GM21515 (cell line): ENCODE data around the gene TNFRSF1B.

Experiments
- ATAC-seq: cut with Tn5 transposase; IDR thresholded peaks from one replicate; pipeline ENCODE4 v1.9.1; 2021; ENCODE audit not compliant: unreplicated experiment

Gene TNFRSF1B

GRCh38 chr1:12157366-12158231, 9.2 kb upstream of the TNFRSF1B start:
- ATAC-seq = no peak

DNA sequence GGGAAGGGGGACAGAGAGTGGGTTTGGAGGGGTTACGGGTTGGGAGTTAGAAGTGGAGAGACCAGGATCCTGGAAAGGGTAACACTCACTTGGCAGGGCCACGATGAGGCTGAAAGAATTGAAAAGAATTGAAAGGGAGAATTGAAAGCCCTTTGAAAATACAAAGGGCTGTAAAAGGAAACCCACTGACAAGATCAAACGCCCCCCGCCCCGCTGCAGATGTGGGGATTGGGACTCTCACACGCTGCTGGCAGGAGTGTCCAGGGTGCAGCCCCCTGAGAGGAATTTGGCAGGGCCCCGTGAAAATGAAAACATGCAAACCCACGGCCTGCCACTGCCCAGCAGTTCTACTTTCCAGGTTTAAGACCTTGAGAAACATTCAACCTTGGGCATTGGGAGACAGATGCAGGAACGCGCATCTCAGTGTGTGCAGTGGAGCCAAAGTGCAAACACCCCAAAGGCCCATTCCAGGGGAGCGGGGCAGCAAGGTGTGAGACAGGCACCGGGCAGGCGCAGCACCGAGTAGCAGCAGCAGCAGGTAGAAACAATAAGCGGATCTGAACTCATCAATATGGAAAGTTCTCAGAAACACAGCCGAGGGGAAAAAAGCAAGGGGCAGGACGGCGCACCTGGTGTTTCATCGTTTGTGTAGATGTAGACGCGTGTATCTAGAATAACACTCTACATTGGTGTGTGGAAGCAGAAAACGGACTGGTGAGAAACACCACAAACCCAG, 8.3 kb upstream of the TNFRSF1B start:
- ATAC-seq = no peak

DNA sequence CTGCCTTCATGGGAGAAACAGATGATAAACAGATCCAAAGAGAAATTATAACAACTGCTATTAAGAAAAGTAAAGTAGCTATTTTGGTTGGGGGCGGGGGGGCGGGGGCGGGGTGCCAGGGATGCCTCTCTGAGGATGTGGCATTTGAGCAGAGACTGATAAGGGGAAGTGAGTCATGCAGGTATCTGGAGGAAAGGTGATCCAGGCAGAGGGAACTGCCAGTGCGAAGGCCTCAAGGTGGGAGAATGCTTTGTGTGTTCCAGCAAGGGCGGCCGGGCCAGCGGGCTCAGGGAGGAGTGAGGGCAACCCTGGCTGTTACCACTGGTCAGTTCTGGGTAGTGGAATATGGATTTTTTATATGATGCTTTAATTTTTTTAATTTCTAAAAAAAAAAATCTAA, 7.0 kb upstream of the TNFRSF1B start:
- no peak for ATAC-seq

- ATAC-seq = no peak
Measured at GRCh38 chr1:12161324-12161661, 5.5 kb upstream of the TNFRSF1B start.

DNA sequence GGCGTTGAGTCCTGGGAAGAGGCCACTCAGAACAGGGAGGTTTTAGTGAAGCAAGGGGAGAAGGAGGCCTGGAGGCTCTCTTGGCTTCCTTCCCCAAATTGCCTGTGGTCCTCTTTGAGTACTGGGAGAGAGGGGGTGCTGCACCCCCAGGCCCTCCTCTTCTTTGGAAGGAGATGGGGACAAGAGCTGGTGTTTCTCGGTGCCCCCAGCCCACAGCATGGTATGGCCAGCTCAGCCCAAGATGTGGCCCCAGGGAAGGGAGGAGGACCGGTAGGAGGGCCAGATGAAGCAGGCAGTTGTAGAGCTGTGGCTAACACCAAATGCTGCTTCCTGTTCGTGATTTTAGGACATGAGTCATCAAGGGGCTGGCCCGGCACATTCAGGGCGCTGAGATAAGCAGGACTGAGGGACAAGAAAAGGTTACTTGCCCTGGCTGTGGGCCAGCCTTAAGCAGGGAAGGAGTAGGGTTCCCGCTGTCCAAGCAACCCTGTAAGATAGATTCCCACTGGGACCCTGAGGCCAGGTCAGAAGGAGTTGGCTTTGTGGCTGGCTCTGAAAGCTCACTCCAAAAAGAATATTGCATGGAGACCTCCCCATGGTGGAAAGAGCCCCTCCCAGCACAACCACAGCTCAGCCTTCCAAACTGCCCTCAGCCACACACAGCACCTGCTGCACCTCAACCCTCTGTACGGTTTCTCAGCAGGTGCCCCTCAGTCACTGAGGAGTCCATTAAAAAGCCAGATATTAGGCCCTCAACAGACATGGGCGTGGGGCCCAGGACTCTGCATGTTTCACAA, 4.9 kb upstream of the TNFRSF1B start:
- ATAC-seq = peak; percentile 73

DNA sequence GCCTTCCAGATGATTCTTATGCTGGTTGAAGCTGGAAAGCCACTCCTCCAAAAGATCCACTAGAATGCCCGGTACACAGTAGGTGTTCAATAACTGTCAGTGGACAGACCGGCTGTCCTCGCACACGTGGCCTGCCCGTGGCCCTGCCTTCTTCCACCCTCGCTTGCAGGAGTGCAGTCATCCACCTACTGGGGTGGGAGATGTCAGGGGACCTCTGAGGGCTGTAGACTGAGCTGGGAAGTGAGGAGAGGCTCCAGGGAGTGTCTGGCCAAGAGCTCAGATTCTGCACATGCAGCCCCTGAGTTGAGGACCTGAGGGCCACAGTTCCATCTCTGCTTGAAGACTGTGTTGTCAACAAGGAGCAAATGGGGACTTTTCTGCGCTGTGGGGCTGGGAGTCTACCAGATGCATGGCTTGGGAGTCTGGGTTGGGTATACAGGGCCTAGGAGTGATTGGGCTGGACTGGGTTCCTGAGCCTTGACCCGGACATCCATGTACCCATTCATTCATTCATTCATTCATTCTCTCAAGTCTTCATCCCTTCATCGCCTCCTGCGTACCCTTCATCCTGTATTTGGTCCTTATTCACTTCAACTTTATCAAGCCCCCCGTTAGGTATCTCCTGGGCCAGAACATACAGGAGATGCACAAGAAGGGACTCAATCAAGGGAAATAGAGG, 4.2 kb upstream of the TNFRSF1B start:
- ATAC-seq = no peak

DNA sequence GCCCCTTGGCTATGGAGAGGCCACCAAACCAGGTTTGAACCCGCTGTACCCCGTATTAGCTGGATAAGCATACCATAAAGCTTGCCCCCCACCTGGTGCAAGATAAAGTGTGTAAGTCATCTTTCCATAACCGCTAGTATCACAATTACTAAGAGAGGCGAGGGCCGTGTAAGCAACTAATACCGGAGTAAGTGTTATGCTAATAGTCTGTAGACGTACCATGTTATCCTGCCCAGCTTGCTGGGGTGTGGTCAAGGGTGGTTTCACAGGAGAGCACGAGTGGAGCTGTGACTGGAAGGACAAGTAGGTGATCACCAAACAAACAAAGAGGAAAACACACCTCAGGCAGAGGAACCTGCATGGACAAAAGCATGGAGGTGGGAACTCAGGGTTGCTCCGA, 3.6 kb upstream of the TNFRSF1B start:
- no peak for ATAC-seq

DNA sequence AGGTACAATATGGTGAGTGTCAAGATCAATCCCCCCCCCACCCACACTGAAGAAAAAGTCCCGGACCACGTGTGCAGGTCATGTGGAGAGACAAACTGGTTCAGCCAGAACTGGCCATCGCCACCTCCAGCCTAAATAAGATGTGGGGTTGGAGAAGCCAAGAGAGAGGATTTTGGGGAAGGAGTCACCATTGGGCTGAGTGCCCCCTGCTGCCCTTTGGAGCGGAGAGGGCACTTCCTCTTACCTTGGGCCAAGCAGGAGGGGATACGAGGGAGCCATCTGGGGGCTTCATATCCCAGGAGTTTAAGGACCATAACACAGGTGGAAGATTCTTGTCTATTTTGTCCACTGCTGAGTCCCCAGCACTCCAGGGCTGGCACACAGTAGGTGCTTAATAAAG, 2.6 kb upstream of the TNFRSF1B start:
- ATAC-seq = no peak

DNA sequence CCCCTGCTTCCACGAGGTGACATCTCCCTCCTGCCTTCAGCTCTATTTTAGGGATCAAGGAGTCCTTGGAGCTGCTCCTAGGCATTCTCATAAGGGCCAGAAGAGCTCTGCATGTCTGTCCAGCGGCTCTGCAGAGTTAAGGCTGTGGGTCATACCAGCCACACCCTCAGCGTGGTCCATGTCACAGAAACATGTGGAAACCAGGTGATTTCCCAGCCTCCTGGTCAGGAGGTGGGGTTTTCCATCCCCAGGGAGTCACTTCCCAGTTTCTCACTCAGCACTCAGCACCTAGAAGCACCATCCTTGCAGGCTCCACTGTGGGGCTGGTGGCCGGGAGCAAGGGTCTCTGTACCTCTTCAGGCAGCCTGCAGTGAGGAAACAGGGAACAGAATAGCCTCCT, 1.4 kb upstream of the TNFRSF1B start:
- no peak for ATAC-seq

GRCh38 chr1:12167493-12168429, 970 bp downstream of the TNFRSF1B start:
- ATAC-seq = no peak

DNA sequence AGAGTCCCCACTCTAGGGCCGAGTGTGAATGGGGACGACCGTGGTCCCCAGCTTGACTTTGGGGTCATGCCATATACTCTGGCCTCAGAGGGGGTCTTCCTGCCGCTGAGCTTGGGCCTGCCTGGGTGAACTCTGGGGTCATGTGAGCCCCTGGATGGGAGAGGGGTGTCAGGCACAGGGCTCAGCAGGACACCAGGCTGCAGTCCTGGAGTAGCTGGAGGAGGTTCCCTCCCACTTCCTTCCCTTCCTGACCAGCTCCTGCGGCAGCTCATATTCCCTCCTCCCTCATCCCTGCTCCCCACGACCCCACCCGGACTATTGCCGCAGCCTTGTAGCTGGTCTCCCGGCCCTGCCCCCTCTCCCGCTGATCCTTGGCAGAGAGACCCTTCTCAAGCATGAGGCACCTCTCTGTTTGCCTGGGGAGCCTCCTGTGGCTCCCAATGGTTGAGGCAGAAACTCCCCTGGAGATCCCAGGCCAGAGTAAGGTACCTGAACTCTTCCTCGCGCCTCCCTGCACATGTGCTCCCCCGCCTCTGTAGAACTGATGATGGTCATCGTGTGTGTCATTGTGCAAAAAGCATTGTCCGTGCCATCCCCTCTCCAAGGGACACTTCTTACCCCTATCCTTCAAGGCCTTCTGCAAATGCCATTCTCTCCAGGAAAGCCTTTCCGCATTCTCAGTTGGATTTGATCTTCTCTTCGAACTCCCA, 1.8 kb downstream of the TNFRSF1B start:
- no peak for ATAC-seq

- no peak for ATAC-seq
Measured at GRCh38 chr1:12169442-12170135, 2.8 kb downstream of the TNFRSF1B start.

DNA sequence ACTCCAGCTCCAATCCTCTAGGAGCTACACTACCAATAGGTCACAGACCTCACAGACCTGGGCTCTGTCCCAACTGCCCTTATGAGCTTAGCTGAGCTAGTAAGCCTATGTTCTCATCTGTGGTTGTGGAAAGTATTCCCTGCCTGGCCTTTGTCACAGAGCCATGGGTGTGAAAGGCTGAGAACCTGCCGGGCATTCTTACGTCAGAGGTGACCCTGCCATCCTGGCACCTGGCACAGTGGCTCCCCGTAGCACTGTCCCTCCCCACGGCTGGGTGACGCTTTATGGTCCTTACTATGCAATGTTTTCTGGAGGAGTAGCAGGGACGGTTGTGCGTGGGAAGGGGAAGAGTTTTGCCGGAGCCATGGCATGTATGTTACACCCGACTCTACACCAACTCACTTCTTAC, 3.5 kb downstream of the TNFRSF1B start:
- ATAC-seq = no peak

DNA sequence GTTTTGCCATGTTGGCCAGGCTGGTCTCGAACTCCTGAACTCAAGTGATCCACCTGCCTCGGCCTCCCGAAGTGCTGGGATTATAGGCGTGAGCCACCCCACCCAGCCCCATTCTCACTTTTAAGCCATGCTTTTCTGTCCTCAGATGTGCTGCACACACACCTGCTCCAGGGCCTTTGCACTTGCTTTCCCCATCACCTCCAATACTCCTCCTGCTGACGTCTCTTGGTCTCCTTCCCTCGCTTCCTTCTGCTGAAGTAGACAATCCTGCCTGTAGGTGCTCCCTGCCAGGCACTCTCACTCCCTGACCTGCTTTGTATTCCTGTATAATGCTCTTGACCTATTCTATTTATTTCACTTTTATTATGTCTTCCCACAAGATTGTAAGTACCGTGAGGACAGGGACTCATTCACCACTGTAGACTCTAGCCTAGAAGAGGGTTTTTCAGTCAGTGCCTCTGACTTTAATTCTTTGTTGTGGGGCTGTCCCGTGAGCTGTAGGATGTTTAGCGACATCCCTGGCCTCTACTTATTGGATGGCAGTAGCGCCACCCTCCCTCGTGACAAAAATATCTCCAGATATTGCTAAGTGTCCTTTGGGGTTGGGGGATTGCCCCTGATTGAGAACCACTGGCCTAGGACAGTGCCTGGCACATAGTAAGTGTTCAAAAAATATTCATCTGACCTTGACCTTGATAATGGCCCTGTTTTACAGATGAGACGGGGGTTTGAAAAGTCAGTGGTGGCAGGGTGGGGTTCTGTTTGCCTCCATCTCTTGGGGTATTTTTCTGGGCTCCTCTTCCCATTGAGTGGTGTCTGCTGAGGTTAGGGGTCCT, 4.6 kb downstream of the TNFRSF1B start:
- no peak for ATAC-seq

DNA sequence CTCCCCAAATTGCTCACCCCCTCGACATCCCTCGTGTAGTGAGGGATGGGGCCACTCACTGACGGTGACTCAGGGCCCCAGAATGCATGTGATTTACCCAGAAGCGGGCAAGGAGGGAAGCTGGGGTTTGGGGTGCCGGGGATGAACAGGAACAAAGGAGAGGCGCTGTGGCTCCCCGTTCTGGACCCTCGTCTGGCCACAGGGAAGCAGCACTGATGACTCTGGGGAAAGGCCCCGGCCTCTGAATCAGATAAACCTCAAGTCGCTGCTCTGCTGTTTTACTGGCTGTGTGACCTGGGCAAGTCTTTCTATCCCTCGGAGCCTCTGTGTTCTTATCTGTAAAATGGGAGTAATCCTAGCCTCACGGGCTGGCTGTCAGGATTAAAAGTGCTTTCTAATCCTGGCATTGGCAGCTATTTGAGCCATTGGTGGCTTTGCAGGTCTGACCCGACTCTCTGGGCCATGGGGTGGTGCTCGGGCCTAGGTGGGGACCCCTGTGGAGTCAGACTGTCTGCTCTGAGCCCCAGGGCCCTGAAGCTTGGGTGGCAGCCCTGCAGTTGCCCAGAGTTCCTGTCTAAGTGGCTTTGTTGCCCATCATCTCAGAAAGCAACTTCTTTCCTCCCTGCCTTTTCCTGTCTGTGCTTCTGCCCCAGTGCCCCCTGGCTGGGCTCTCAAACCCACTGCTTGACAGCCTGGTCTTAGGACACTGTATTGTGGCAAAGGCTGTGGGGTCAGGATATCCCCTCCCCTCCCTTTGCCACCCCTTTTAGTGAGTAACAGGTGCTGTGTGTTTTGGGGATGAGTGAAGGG, 5.5 kb downstream of the TNFRSF1B start:
- no peak for ATAC-seq

DNA sequence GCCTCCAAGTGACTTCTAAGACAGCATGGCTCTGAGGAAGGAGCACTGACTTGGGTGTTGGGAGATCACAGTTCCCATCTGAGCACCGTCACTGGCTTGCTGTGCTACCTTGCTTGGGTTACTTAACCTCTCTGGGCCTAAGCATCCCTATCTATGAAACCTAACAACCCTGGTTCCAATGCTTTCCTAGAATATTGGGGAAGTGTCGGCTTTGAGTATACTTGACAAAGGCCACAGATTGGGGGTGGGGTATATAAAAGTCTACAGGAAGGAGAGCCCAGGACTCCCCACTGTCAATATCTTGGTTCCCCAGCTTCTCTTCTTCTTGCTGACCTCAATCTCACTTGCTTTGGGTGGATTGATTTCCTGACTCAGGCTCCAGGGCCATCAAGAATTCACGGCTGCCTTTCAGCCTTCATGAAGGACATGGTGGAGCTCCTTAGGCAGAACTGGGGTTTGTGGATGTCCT, 6.3 kb downstream of the TNFRSF1B start:
- ATAC-seq = no peak

DNA sequence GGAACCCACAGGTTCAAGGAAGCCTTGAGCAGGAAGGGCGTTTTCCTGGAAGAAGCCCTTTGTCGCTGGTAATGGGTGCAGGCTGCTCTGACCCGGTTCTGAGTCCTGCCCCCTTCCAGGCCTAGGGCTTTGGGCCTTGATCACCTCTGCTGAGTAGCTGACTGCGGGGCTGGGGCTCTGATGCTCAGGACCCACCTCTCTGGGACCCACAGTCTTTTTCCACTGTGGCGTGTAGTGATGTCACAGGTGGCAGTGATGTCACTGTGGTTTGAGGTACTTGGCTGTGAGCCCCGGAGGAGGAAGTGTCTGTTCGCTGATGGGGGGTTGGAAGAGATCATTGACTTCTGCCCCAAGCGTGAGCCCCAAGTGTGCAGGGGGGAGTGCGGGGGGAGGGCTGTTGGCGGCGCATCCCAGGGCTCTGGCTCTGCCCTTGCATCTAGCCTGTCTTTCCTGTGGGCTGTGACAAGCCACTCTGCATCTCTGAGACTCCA, 6.9 kb downstream of the TNFRSF1B start:
- ATAC-seq = no peak
